PC-3 (cell line): Measurements from ENCODE around the gene CDK18. TPM values are rescaled to one million over a fixed set of nuclear protein-coding genes. Genes with fewer than 3 reads are reported as not detected.
A peak's percentile ranks its signal among the peaks of the same experiment; 100 is the strongest.

ENCODE experiments used
- ATAC-seq: fragments of 200-7000 bp; cut with Tn5 transposase; 2 replicates; pipeline ENCODE4 v1.9.1; 2020; ENCODE audit warnings: mild to moderate bottlenecking, moderate library complexity
- BruUV-seq: library from RNA; stranded (reverse); fragments of 400-500 nt; replicated peaks from 2 replicates; lab custom pipeline; 2021; lab: Mats Ljungman, UMichigan
- CTCF ChIA-PET: fragments of 300-600 bp; sonication (Branson Sonifier 250); formaldehyde crosslinking; loops from one replicate; lab custom pipeline; 2022; ENCODE audit warnings: antibody characterized with exemption; lab: Charles Lee
- POLR2A ChIA-PET: fragments of 300-600 bp; sonication (Branson Sonifier 250); formaldehyde crosslinking; loops from one replicate; lab custom pipeline; 2022; ENCODE audit warnings: antibody characterized with exemption; ENCODE audit not compliant: unreplicated experiment; lab: Charles Lee
- DNase-seq: peaks from one replicate; pipeline ENCODE4 v3.0.0-alpha.2; 2015
- H2AFZ ChIP-seq: fragments of 300-600 bp; sonication (generic); 2 replicates; pipeline ENCODE4 v1.6.0; 2016; ENCODE audit warnings: antibody characterized with exemption, low read length
- H3F3A ChIP-seq: fragments of 300-600 bp; sonication (generic); one replicate; pipeline ENCODE4 v1.6.0; 2017; ENCODE audit warnings: antibody characterized with exemption, low read length, control low read depth, mild to moderate bottlenecking; ENCODE audit not compliant: unreplicated experiment
- H3K27ac ChIP-seq: fragments of 300-600 bp; sonication (generic); 2 replicates; pipeline ENCODE4 v1.5.1; 2016; ENCODE audit warnings: mild to moderate bottlenecking, low read length
- H3K27me3 ChIP-seq: fragments of 300-600 bp; sonication (generic); 2 replicates; pipeline ENCODE4 v1.6.1; 2016; ENCODE audit warnings: low read length, mixed read lengths
- H3K36me3 ChIP-seq: fragments of 300-600 bp; sonication (generic); 2 replicates; pipeline ENCODE4 v1.6.1; 2016; ENCODE audit warnings: low read depth, mixed run types, low read length, mixed read lengths
- H3K4me1 ChIP-seq: fragments of 300-600 bp; sonication (generic); 2 replicates; pipeline ENCODE4 v1.5.1; 2016; ENCODE audit warnings: low read length; ENCODE audit not compliant: insufficient read depth
- H3K4me2 ChIP-seq: fragments of 300-600 bp; sonication (generic); 2 replicates; pipeline ENCODE4 v1.6.0; 2016; ENCODE audit warnings: low read length
- H3K4me3 ChIP-seq: fragments of 300-600 bp; sonication (generic); 2 replicates; pipeline ENCODE4 v1.5.1; 2016; ENCODE audit warnings: mild to moderate bottlenecking, low read length, mixed read lengths
- H3K79me2 ChIP-seq: fragments of 300-600 bp; sonication (generic); 2 replicates; pipeline ENCODE4 v1.6.1; 2017; ENCODE audit warnings: low read length, mixed read lengths
- H3K9ac ChIP-seq: fragments of 300-600 bp; sonication (generic); 2 replicates; pipeline ENCODE4 v1.6.0; 2016; ENCODE audit warnings: mild to moderate bottlenecking, low read length
- H3K9me2 ChIP-seq: fragments of 300-600 bp; sonication (generic); replicated peaks from 2 replicates; pipeline ENCODE4 v1.6.1; 2016; ENCODE audit warnings: mixed run types, low read length, mixed read lengths
- H3K9me3 ChIP-seq: fragments of 300-600 bp; sonication (generic); 2 replicates; pipeline ENCODE4 v1.6.1; 2016; ENCODE audit warnings: low read length, mixed read lengths
- H4K20me1 ChIP-seq: fragments of 300-600 bp; sonication (generic); 2 replicates; pipeline ENCODE4 v1.6.1; 2016; ENCODE audit warnings: low read length, mixed read lengths
- EZH2 ChIP-seq: fragments of 300-600 bp; sonication (generic); IDR thresholded peaks from one replicate; pipeline ENCODE4 v1.6.1; 2017; ENCODE audit warnings: antibody characterized with exemption, mild to moderate bottlenecking, low read length; ENCODE audit not compliant: unreplicated experiment
- EZH2phosphoT487 ChIP-seq: fragments of 300-600 bp; sonication (generic); IDR thresholded peaks from 2 replicates; pipeline ENCODE4 v1.6.1; 2018; ENCODE audit warnings: mild to moderate bottlenecking, antibody characterized with exemption, low read length, borderline replicate concordance
- intact Hi-C: fragments of 100-400 bp; cut with micrococcal nuclease; formaldehyde crosslinking; loops from 2 replicates; pipeline ENCODE4 v1.9.0; 2023
- total RNA-seq: library from RNA; depleted of rRNA; stranded (reverse); fragments of >200 nt; gene quantifications from 2 replicates; pipeline ENCODE4 v1.2.3, GENCODE V29; 2014
- TF ChIP-seq, protein P1 (sequence below): fragments of 300-600 bp; sonication (generic); conservative IDR thresholded peaks from 2 replicates; pipeline ENCODE4 v1.5.1; 2017; ENCODE audit warnings: antibody characterized with exemption, low read depth, mild to moderate bottlenecking, low read length

Gene CDK18
- total RNA-seq, 1 experiment from 2014 or later, result 13.2 TPM

DNA sequence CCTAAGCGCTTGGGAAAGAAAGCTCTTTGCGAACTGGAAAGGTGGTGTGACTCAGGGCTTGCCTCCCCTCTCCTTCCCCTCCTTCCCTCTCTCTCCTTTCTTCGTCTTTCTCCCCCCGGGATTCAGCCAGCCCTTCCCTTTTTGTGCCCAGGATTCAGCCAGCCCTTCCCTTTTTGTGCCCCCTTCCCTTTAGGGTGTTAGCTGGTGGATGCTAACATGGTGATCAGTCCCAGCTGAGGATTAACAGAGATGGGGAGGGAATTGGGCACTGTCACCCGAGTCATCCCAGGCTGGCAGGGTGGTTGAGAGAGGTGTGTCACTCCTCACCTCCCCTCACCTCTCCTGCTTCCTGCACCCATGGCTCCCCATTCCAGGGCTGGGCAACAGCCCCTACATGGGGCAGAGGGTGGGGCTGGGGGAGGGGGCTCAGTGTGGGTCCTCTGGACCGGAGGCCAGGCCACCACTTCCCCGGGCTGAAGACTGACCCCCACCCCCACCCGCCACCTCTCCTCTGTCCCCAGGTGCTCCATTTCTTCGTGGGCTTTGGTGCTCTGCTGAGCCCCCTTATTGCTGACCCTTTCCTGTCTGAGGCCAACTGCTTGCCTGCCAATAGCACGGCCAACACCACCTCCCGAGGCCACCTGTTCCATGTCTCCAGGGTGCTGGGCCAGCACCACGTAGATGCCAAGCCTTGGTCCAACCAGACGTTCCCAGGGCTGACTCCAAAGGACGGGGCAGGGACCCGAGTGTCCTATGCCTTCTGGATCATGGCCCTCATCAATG lies 75.9 kb downstream of the CDK18 start:
- H3K4me3 ChIP-seq, result no peak overlapping the region
- no peaks in the 10 kb centered on the region for H3F3A ChIP-seq
- H3K9me2 ChIP-seq, result no peaks in the 10 kb centered on the region
- TF ChIP-seq, protein P1, sequence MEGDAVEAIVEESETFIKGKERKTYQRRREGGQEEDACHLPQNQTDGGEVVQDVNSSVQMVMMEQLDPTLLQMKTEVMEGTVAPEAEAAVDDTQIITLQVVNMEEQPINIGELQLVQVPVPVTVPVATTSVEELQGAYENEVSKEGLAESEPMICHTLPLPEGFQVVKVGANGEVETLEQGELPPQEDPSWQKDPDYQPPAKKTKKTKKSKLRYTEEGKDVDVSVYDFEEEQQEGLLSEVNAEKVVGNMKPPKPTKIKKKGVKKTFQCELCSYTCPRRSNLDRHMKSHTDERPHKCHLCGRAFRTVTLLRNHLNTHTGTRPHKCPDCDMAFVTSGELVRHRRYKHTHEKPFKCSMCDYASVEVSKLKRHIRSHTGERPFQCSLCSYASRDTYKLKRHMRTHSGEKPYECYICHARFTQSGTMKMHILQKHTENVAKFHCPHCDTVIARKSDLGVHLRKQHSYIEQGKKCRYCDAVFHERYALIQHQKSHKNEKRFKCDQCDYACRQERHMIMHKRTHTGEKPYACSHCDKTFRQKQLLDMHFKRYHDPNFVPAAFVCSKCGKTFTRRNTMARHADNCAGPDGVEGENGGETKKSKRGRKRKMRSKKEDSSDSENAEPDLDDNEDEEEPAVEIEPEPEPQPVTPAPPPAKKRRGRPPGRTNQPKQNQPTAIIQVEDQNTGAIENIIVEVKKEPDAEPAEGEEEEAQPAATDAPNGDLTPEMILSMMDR, result no peak
- TF ChIP-seq EZH2, result no peak
- no peak for TF ChIP-seq EZH2phosphoT487
- no peak overlapping the region for H2AFZ ChIP-seq
- no peaks in the 10 kb centered on the region for H4K20me1 ChIP-seq
- H3K27ac ChIP-seq, result peak overlapping the region; percentile 57
- peaks cover 25% of the 10 kb centered on the region for H3K4me1 ChIP-seq
- H3K9me3 ChIP-seq, result no peaks in the 10 kb centered on the region
- H3K27me3 ChIP-seq, result no peaks in the 10 kb centered on the region
- no TSS peak for BruUV-seq
- intact Hi-C loops, result no loop called here
- POLR2A ChIA-PET, result no interaction called here
- H3K4me2 ChIP-seq, result peak overlapping the region; percentile 46
- H3K9ac ChIP-seq, result no peak overlapping the region; the same call in 1 of the 2 replicates
- ATAC-seq, result no peak
- H3K36me3 ChIP-seq, result no peaks in the 10 kb centered on the region
- no peaks in the 10 kb centered on the region for H3K79me2 ChIP-seq
- no peak for DNase-seq
- CTCF ChIA-PET, result interaction anchor here (1.4 to 1.8 kb wide), 3 partner anchors 8 to 37 kb away, joined by 4 to 19 read pairs (median 5); no protein-coding TSS in a partner anchor

DNA sequence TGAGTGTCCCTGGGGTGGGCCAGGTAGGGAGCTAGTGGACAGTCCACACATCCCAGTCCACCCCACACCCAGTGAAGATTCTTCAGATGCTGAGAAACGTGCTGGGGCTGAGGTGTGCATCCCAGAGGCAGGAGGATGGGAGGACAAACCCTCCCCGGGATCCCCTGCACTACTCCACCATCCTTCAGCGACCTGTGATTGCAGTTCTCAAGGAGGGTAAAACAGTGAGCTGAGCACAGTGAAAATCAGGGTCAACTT lies 76.4 kb downstream of the CDK18 start:
- no peak for TF ChIP-seq EZH2
- no peak for TF ChIP-seq EZH2phosphoT487
- TF ChIP-seq, protein P1, result no peak
- ChIA-PET CTCF (no interaction called here), POLR2A (no interaction called here)
- DNase-seq (no peak), ATAC-seq (no peak)
- Histone ChIP-seq H3K27ac (no peak overlapping the region), H3F3A (no peaks in the 10 kb centered on the region), H3K9me3 (no peaks in the 10 kb centered on the region), H3K79me2 (no peaks in the 10 kb centered on the region), H4K20me1 (no peaks in the 10 kb centered on the region), H2AFZ (no peak overlapping the region), H3K9ac (no peak overlapping the region), H3K4me1 (peaks cover 25% of the 10 kb centered on the region), H3K27me3 (no peaks in the 10 kb centered on the region), H3K9me2 (no peaks in the 10 kb centered on the region), H3K4me2 (no peak overlapping the region), H3K4me3 (no peak overlapping the region), H3K36me3 (no peaks in the 10 kb centered on the region)
- intact Hi-C loops, result no loop called here
- no TSS peak for BruUV-seq

DNA sequence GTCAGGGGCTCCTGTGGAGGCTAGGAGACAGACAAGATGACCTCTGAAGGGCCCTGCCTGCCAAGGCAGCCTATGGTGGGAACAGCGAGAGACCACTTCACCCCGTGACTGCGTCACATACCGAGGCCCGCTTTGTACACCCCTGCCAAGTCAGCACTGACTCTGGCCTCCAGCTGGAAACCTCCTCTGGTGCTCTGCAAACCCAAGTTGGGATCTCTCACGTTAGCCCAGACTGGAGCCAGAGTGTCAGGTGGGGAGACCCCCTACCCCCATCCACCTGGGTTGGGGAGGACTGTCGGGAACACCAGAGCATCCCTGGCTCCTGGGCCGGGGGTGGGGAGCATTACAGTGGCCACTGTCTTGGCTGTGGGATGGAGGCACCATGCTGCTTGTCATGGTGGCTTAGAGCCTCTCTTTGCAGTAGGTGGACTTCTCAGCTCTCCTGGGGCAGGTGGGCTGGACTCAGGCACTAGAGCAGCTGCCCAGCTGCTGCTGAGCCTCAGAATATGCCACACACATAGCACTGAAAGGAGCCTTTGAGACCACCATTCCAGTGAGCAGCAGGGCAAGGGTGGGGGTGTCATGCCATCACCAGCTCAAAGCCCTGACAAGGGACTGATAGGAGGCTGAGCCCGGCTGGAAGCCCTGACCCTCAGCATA lies 77.0 kb downstream of the CDK18 start:
- no peak overlapping the region for H3K27ac ChIP-seq
- POLR2A ChIA-PET, result no interaction called here
- TF ChIP-seq EZH2, result no peak
- TF ChIP-seq EZH2phosphoT487, result no peak
- TF ChIP-seq, protein P1, result no peak
- no peaks in the 10 kb centered on the region for H3K36me3 ChIP-seq
- no peak overlapping the region for H3K4me2 ChIP-seq
- peaks cover 25% of the 10 kb centered on the region for H3K4me1 ChIP-seq
- ATAC-seq (no peak), DNase-seq (no peak)
- H4K20me1 ChIP-seq, result no peaks in the 10 kb centered on the region
- BruUV-seq, result no TSS peak
- H2AFZ ChIP-seq, result no peak overlapping the region
- no peak overlapping the region for H3K9ac ChIP-seq
- intact Hi-C loops, result no loop called here
- no peaks in the 10 kb centered on the region for H3K27me3 ChIP-seq
- H3K79me2 ChIP-seq, result no peaks in the 10 kb centered on the region
- H3F3A ChIP-seq, result no peaks in the 10 kb centered on the region
- no peaks in the 10 kb centered on the region for H3K9me2 ChIP-seq
- H3K4me3 ChIP-seq, result no peak overlapping the region
- no peaks in the 10 kb centered on the region for H3K9me3 ChIP-seq
- CTCF ChIA-PET, result interaction anchor here (0.6 kb wide), 1 partner anchor 10 kb away, joined by 3 read pairs; no protein-coding TSS in a partner anchor
